ENCODE results near the gene HOXA3.

DNA sequence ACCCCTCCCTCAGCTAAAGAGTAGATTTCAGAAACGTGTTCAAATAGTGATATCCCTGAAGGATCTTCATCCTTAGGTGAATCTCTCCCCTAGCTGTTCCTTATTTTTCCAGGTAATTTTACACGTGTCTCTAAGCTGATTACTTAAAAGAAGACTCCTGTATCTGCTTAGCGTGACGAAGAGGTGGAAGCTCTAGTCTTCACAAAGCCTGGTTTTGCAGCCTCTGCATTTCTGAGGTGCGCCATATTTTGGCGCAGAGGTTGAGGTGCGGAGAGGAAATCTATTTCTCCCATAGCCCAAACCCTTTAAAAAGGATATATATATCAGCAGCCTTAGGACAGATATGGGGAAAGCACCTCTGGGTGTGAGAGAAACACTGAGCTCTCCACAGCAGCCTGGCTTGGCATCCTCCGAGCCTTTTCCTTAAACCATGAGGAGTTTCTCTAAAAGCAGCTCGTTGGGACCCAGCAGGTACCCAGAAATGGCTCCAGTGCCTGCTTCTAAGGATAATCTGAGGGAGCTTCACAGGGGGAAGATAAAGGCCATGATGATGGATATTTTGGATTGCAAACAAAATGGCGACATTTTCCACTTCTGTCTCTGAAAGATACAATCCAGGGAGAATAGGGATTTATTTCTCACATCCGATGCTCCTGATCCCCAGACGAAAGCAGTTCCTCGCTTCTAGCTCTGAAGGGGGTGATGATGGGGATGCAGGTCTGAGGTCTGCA lies 46.9 kb downstream of the HOXA3 start:
- TF ChIP-seq, protein P1, sequence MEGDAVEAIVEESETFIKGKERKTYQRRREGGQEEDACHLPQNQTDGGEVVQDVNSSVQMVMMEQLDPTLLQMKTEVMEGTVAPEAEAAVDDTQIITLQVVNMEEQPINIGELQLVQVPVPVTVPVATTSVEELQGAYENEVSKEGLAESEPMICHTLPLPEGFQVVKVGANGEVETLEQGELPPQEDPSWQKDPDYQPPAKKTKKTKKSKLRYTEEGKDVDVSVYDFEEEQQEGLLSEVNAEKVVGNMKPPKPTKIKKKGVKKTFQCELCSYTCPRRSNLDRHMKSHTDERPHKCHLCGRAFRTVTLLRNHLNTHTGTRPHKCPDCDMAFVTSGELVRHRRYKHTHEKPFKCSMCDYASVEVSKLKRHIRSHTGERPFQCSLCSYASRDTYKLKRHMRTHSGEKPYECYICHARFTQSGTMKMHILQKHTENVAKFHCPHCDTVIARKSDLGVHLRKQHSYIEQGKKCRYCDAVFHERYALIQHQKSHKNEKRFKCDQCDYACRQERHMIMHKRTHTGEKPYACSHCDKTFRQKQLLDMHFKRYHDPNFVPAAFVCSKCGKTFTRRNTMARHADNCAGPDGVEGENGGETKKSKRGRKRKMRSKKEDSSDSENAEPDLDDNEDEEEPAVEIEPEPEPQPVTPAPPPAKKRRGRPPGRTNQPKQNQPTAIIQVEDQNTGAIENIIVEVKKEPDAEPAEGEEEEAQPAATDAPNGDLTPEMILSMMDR (optimal IDR thresholded peaks at IDR 0.05 in 1 of 3, IDR thresholded peaks at IDR 0.05 in 1 of 3, conservative IDR thresholded peaks at IDR 0.05 in 1 of 3; ENCODE audit: extremely low read depth in 1 of 3, insufficient read depth in 2 of 3, low read length in 3 of 3): no peak
- no peak for TF ChIP-seq EZH2 (IDR thresholded peaks at IDR 0.05; ENCODE audit: low read length)

All from keratinocyte (primary cell).